HepG2 (cell line): Measurements from ENCODE around the gene C3orf18.

Experiments
- BCL6 ChIP-seq: IDR thresholded peaks from 2 replicates; pipeline ENCODE4 v1.6.1; 2016; ENCODE audit warnings: missing genetic modification reagents, missing compliant biosample characterization
- ERF ChIP-seq: IDR thresholded peaks from 2 replicates; pipeline ENCODE4 v1.6.1; 2018; ENCODE audit warnings: missing biosample characterization, missing genetic modification reagents
- HOXA7 ChIP-seq: sonication (generic); formaldehyde crosslinking; IDR thresholded peaks from 2 replicates; pipeline ENCODE4 v1.8.1; 2022; ENCODE audit warnings: mild to moderate bottlenecking, missing genetic modification reagents, moderate library complexity
- MAFF ChIP-seq: IDR thresholded peaks from 2 replicates; pipeline ENCODE4 v1.6.1; 2011; ENCODE audit warnings: low read depth, low read length, improper control_type of control experiment
- POLR2AphosphoS5 ChIP-seq: IDR thresholded peaks from 2 replicates; pipeline ENCODE4 v1.6.1; 2012; ENCODE audit warnings: low read depth, low read length
- SUZ12 ChIP-seq: fragments of 150-350 bp; IDR thresholded peaks from 2 replicates; pipeline ENCODE4 v1.6.1; 2014; ENCODE audit warnings: low read depth, low read length
- ZNF274 ChIP-seq: sonication (generic); formaldehyde crosslinking; IDR thresholded peaks from 2 replicates; pipeline ENCODE4 v1.5.1; 2020; ENCODE audit warnings: mild to moderate bottlenecking, missing genetic modification reagents
- ZNF383 ChIP-seq: sonication (generic); formaldehyde crosslinking; IDR thresholded peaks from 2 replicates; pipeline ENCODE4 v1.4.0; 2020; ENCODE audit warnings: missing genetic modification reagents, mild to moderate bottlenecking, borderline replicate concordance
- ZNF564 ChIP-seq: sonication (generic); formaldehyde crosslinking; IDR thresholded peaks from 2 replicates; pipeline ENCODE4 v1.8.1; 2023; ENCODE audit warnings: mild to moderate bottlenecking, missing genetic modification reagents
- TF ChIP-seq, protein P1 (sequence below): IDR thresholded peaks from 2 replicates; pipeline ENCODE4 v1.6.1; 2012; ENCODE audit warnings: inconsistent platforms
- TF ChIP-seq, protein P2 (sequence below): sonication (generic); formaldehyde crosslinking; IDR thresholded peaks from 2 replicates; pipeline ENCODE4 v1.5.0; 2020; ENCODE audit warnings: mild to moderate bottlenecking, missing genetic modification reagents, moderate library complexity
- TF ChIP-seq, protein P3 (sequence below): sonication (generic); formaldehyde crosslinking; IDR thresholded peaks from 2 replicates; pipeline ENCODE4 v1.5.1; 2020; ENCODE audit warnings: missing genetic modification reagents, mild to moderate bottlenecking, borderline replicate concordance
- TF ChIP-seq, protein P4 (sequence below): sonication (generic); formaldehyde crosslinking; IDR thresholded peaks from 2 replicates; pipeline ENCODE4 v1.8.1; 2023; ENCODE audit warnings: missing genetic modification reagents, inconsistent platforms, borderline replicate concordance

DNA sequence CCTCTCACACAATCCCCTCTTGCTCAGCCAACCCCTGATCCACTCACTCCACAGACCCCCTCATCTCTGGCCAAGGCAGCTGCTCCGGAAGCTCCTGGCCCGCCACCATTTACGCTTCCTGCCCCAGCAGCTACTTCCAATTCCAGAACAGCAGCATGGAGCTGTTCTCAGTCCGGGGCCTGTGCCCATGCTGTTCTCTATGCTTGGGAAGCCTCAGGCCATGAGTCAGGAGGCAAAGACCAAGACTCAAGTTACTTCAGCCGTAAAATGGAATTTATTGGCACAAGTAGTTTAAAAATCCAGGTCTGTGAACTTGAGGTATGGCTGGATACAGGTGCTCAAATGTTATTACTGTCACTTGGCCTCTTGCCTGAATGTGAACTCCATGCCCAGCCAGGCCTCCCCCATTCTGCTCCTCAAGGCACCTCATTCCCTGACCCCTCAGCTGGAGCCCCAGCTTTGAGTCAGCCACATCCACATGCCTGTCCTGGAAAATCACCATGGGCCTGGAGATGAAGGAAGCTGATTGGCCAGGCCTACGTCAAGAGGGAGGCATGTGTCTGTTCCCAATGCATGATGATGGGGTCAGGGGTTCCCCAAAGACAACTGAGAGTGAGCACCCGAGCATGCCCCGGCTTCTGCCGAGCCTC is 32.7 kb downstream of the C3orf18 start:
- TF ChIP-seq, protein P1, sequence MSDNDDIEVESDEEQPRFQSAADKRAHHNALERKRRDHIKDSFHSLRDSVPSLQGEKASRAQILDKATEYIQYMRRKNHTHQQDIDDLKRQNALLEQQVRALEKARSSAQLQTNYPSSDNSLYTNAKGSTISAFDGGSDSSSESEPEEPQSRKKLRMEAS: no peak
- TF ChIP-seq ZNF274: no peak
- TF ChIP-seq HOXA7 (CRISPR knock-in tag): no peak
- TF ChIP-seq, protein P2, sequence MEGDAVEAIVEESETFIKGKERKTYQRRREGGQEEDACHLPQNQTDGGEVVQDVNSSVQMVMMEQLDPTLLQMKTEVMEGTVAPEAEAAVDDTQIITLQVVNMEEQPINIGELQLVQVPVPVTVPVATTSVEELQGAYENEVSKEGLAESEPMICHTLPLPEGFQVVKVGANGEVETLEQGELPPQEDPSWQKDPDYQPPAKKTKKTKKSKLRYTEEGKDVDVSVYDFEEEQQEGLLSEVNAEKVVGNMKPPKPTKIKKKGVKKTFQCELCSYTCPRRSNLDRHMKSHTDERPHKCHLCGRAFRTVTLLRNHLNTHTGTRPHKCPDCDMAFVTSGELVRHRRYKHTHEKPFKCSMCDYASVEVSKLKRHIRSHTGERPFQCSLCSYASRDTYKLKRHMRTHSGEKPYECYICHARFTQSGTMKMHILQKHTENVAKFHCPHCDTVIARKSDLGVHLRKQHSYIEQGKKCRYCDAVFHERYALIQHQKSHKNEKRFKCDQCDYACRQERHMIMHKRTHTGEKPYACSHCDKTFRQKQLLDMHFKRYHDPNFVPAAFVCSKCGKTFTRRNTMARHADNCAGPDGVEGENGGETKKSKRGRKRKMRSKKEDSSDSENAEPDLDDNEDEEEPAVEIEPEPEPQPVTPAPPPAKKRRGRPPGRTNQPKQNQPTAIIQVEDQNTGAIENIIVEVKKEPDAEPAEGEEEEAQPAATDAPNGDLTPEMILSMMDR (CRISPR knock-in tag): no peak
- TF ChIP-seq, protein P3, sequence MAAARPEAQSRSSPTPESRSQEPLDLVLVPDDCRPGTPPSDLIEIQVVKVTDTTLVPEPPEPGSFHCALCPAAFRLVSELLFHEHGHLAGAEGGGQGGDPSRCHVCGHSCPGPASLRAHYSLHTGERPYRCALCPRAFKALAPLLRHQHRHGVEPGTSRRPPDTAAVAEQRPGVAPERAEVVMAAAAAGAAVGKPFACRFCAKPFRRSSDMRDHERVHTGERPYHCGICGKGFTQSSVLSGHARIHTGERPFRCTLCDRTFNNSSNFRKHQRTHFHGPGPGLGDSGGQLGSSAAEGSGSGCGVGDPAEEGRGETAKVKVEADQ (CRISPR knock-in tag): no peak
- no peak for TF ChIP-seq ZNF383 (CRISPR knock-in tag)
- TF ChIP-seq ZNF564 (CRISPR knock-in tag): no peak
- no peak for TF ChIP-seq MAFF
- TF ChIP-seq, protein P4, sequence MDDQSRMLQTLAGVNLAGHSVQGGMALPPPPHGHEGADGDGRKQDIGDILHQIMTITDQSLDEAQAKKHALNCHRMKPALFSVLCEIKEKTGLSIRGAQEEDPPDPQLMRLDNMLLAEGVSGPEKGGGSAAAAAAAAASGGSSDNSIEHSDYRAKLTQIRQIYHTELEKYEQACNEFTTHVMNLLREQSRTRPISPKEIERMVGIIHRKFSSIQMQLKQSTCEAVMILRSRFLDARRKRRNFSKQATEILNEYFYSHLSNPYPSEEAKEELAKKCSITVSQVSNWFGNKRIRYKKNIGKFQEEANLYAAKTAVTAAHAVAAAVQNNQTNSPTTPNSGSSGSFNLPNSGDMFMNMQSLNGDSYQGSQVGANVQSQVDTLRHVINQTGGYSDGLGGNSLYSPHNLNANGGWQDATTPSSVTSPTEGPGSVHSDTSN (CRISPR knock-in tag): no peak
- TF ChIP-seq ERF: no peak
- TF ChIP-seq BCL6: no peak
- no peak for TF ChIP-seq POLR2AphosphoS5
- TF ChIP-seq SUZ12: no peak
